Upper lobe of right lung (tissue), 1 donor: ENCODE results near the gene GALNT16. TPM values are rescaled to one million over a fixed set of nuclear protein-coding genes. Genes with fewer than 3 reads are reported as not detected.

Experiments
- ATAC-seq: fragments of 200-7000 bp; cut with Tn5 transposase; one replicate; pipeline ENCODE4 v1.9.1; 2020; ENCODE audit warnings: mild to moderate bottlenecking, moderate library complexity
- DNase-seq: peaks from one replicate; pipeline ENCODE4 v3.0.0-alpha.2; 2020
- H3K27ac ChIP-seq: fragments of 200-600 bp; one replicate; pipeline ENCODE4 v1.8.0; 2022
- H3K27me3 ChIP-seq: fragments of 200-600 bp; one replicate; pipeline ENCODE4 v1.8.0; 2022; ENCODE audit warnings: mild to moderate bottlenecking
- H3K36me3 ChIP-seq: fragments of 200-600 bp; one replicate; pipeline ENCODE4 v1.8.0; 2022
- H3K4me1 ChIP-seq: fragments of 200-600 bp; one replicate; pipeline ENCODE4 v1.8.0; 2022
- H3K4me3 ChIP-seq: fragments of 200-600 bp; one replicate; pipeline ENCODE4 v1.8.0; 2022; ENCODE audit warnings: mild to moderate bottlenecking
- H3K9me3 ChIP-seq: fragments of 200-600 bp; one replicate; pipeline ENCODE4 v1.8.0; 2022
- intact Hi-C: fragments of 100-400 bp; cut with DNase I; formaldehyde crosslinking; loops from one replicate; pipeline ENCODE4 v1.11.0; 2022
- total RNA-seq: library from RNA; stranded (reverse); fragmentation: NEBNext Ultra II Directional; extraction: Animal tissue kit (Norgen Biotek cat#: 25700); gene quantifications from one replicate; pipeline ENCODE4 v1.2.1, GENCODE V29; 2021
- TF ChIP-seq, protein P1 (sequence below): fragments of 200-600 bp; IDR thresholded peaks from one replicate; pipeline ENCODE4 v1.8.0; 2022; ENCODE audit warnings: antibody characterized with exemption
- donor health status: DM: no; HTN: yes; CAD: no; lungs with severe emphysema.

Gene GALNT16
- total RNA-seq, 1 donor from 2014 or later = 3.0 TPM

DNA sequence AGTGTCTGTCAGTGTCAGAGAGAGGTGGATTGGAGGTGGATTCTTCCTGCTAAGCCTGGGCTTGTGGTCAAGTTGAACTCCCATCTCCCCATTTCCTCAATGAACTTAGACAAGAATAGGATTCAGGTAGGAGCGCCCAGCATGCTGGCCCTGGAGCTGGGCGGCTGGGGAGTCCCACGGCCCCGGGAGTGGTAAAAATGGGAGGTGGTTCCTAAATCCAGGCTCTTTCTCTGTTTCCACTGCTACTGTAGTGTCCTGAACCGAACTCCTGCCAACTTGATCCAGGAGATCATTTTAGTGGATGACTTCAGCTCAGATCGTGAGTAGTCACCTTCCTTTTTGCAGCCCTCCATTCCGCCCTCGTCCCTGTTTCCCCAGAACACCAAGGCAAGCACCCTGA lies 65.1 kb downstream of the GALNT16 start:
- no peaks in the 10 kb centered on the region for H3K36me3 ChIP-seq
- H3K4me3 ChIP-seq = no peak overlapping the region
- H3K4me1 ChIP-seq = no peaks in the 10 kb centered on the region
- intact Hi-C loops = no loop called here
- no peaks in the 10 kb centered on the region for H3K27me3 ChIP-seq
- TF ChIP-seq, protein P1, sequence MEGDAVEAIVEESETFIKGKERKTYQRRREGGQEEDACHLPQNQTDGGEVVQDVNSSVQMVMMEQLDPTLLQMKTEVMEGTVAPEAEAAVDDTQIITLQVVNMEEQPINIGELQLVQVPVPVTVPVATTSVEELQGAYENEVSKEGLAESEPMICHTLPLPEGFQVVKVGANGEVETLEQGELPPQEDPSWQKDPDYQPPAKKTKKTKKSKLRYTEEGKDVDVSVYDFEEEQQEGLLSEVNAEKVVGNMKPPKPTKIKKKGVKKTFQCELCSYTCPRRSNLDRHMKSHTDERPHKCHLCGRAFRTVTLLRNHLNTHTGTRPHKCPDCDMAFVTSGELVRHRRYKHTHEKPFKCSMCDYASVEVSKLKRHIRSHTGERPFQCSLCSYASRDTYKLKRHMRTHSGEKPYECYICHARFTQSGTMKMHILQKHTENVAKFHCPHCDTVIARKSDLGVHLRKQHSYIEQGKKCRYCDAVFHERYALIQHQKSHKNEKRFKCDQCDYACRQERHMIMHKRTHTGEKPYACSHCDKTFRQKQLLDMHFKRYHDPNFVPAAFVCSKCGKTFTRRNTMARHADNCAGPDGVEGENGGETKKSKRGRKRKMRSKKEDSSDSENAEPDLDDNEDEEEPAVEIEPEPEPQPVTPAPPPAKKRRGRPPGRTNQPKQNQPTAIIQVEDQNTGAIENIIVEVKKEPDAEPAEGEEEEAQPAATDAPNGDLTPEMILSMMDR = no peak
- H3K9me3 ChIP-seq = no peaks in the 10 kb centered on the region
- no peak overlapping the region for H3K27ac ChIP-seq
- ATAC-seq (no peak), DNase-seq (peak; percentile 20)

GRCh38 chr14:69325646-69326265 lies 65.8 kb downstream of the GALNT16 start:
- H3K9me3 ChIP-seq = no peaks in the 10 kb centered on the region
- TF ChIP-seq, protein P1 = no peak
- H3K36me3 ChIP-seq = no peaks in the 10 kb centered on the region
- H3K27ac ChIP-seq = no peak overlapping the region
- H3K27me3 ChIP-seq = no peaks in the 10 kb centered on the region
- intact Hi-C loops = no loop called here
- ATAC-seq (no peak), DNase-seq (peak; percentile 25)
- H3K4me3 ChIP-seq = no peak overlapping the region
- no peaks in the 10 kb centered on the region for H3K4me1 ChIP-seq

GRCh38 chr14:69326611-69327010 lies 66.7 kb downstream of the GALNT16 start:
- Histone ChIP-seq H3K27me3 (no peaks in the 10 kb centered on the region), H3K4me3 (no peak overlapping the region), H3K4me1 (no peaks in the 10 kb centered on the region), H3K9me3 (no peaks in the 10 kb centered on the region), H3K27ac (no peak overlapping the region), H3K36me3 (no peaks in the 10 kb centered on the region)
- intact Hi-C loops = no loop called here
- no peak for DNase-seq
- TF ChIP-seq, protein P1 = no peak
- ATAC-seq = no peak

DNA sequence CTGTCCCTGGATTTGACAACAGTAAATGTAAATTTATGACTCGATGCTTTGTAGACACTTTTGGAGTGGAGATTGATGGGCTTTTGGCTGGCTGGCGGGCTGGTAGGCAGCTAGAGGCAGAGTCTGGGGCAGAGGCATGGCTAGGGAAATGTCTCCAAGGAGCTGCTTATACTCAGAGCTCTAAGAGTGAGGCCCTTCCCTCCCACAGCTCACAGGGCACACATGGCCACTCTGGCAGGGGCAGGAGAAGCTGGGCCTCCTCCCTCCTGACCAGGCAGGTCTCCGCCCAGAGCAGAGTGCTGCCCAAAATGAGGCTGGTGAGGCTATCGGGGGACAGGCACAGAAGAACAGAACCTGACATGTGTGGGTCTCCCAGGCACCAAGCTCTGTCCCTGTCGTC lies 67.5 kb downstream of the GALNT16 start:
- no peak for ATAC-seq
- no peaks in the 10 kb centered on the region for H3K36me3 ChIP-seq
- H3K4me1 ChIP-seq = no peaks in the 10 kb centered on the region
- H3K9me3 ChIP-seq = no peaks in the 10 kb centered on the region
- H3K4me3 ChIP-seq = no peak overlapping the region
- no peak overlapping the region for H3K27ac ChIP-seq
- TF ChIP-seq, protein P1 = no peak
- no peaks in the 10 kb centered on the region for H3K27me3 ChIP-seq
- intact Hi-C loops = no loop called here
- DNase-seq = peak; percentile 43

- Histone ChIP-seq H3K36me3 (no peaks in the 10 kb centered on the region), H3K4me1 (no peaks in the 10 kb centered on the region), H3K27me3 (no peaks in the 10 kb centered on the region), H3K9me3 (no peaks in the 10 kb centered on the region), H3K27ac (no peak overlapping the region), H3K4me3 (no peak overlapping the region)
- DNase-seq (peak; percentile 58), ATAC-seq (no peak)
- TF ChIP-seq, protein P1 = no peak
- intact Hi-C loops = no loop called here
Observed at GRCh38 chr14:69328317-69328716, 68.4 kb downstream of the GALNT16 start.

DNA sequence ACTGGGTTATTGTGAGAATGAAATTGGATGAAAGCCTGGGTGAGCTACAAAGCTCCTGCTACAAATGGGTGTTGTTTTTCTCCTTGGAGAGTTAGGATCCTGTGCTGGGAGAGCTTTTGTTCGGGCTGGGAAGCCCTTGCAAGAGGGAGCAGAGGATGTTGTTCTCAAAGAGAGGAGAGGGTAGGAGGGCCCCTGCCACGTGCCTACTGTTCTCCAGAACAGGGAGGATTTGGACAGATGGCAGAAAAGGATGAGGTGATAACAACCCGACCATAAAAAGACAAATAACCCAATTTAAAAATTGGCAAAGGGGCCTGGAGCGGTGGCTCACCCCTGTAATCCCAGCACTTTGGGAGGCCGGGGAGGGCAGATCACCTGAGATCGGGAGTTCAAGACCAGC lies 68.8 kb downstream of the GALNT16 start:
- H3K4me3 ChIP-seq = no peak overlapping the region
- ATAC-seq (no peak), DNase-seq (no peak)
- no peak overlapping the region for H3K27ac ChIP-seq
- H3K36me3 ChIP-seq = no peaks in the 10 kb centered on the region
- H3K4me1 ChIP-seq = no peaks in the 10 kb centered on the region
- no peaks in the 10 kb centered on the region for H3K9me3 ChIP-seq
- H3K27me3 ChIP-seq = no peaks in the 10 kb centered on the region
- intact Hi-C loops = no loop called here
- TF ChIP-seq, protein P1 = no peak
